Spleen (tissue), 11 donors: ENCODE results near the gene CLEC4M. TPM values are rescaled to one million over a fixed set of nuclear protein-coding genes. Genes with fewer than 3 reads are reported as not detected.

Experiments used
- DNase-seq: peaks from one replicate; pipeline ENCODE4 v3.0.0-alpha.2; 2020
- H3K27ac ChIP-seq, 8 donors: fragments of 200-600 bp; sonication (generic) in 7 of 8; 1 replicate in 4 of 8; 2 replicates in 4 of 8; pipeline versions ENCODE4 v1.5.0 to v1.8.0; 2016 to 2021; ENCODE audit warnings: inconsistent platforms in 4 of 8, mild to moderate bottlenecking in 4 of 8, moderate library complexity in 1 of 8
- H3K27me3 ChIP-seq, 7 donors: fragments of 200-600 bp; sonication (generic) in 6 of 7; replicated peaks in 1 of 7; 1 replicate in 4 of 7; 2 replicates in 3 of 7; pipeline versions ENCODE4 v1.5.0 to v1.8.0; 2016 to 2021; ENCODE audit warnings: inconsistent platforms in 3 of 7, mild to moderate bottlenecking in 1 of 7
- H3K36me3 ChIP-seq, 6 donors: fragments of 200-600 bp; sonication (generic) in 5 of 6; 1 replicate in 4 of 6; 2 replicates in 2 of 6; pipeline versions ENCODE4 v1.5.0 to v1.8.0; 2016 to 2021; ENCODE audit warnings: inconsistent platforms in 2 of 6
- H3K4me1 ChIP-seq, 6 donors: fragments of 200-600 bp; sonication (generic) in 5 of 6; 1 replicate in 3 of 6; 2 replicates in 3 of 6; pipeline versions ENCODE4 v1.5.0 to v1.8.0; 2016 to 2021; ENCODE audit warnings: inconsistent platforms in 3 of 6
- H3K4me3 ChIP-seq, 8 donors: fragments of 200-600 bp; sonication (generic) in 7 of 8; 1 replicate in 4 of 8; 2 replicates in 4 of 8; pipeline versions ENCODE4 v1.5.0 to v1.8.0; 2016 to 2021; ENCODE audit warnings: inconsistent platforms in 4 of 8, mild to moderate bottlenecking in 4 of 8, moderate library complexity in 2 of 8
- H3K9me3 ChIP-seq, 8 donors: fragments of 200-600 bp; sonication (generic) in 7 of 8; 1 replicate in 4 of 8; 2 replicates in 4 of 8; pipeline versions ENCODE4 v1.5.0 to v1.8.0; 2016 to 2021; ENCODE audit warnings: inconsistent platforms in 4 of 8
- CTCF ChIP-seq, 11 experiments: fragments of 200-600 bp in 7 of 11; fragments of 450-650 bp in 4 of 11; sonication (generic) in 4 of 11; IDR thresholded peaks in 8 of 11; conservative IDR thresholded peaks in 3 of 11; 1 replicate in 7 of 11; 2 replicates in 4 of 11; pipeline versions ENCODE4 v1.4.0 to v1.8.0; 2016 to 2021; ENCODE audit warnings: antibody characterized with exemption in 11 of 11, inconsistent platforms in 4 of 11, mild to moderate bottlenecking in 1 of 11
- POLR2A ChIP-seq, 3 donors: fragments of 450-650 bp; IDR thresholded peaks; one replicate each; pipeline ENCODE4 v1.5.1; 2017; ENCODE audit warnings: antibody characterized with exemption in 3 of 3, mild to moderate bottlenecking in 1 of 3
- POLR2AphosphoS5 ChIP-seq, 3 donors: sonication (generic); formaldehyde crosslinking; IDR thresholded peaks; one replicate each; pipeline ENCODE4 v1.5.1; 2017; ENCODE audit warnings: antibody characterized with exemption in 3 of 3
- WGBS, 5 donors: extraction: QIAGEN DNeasy Blood & Tissue Kit in 3 of 5; methylation state at CpG; one replicate each; pipeline versions ENCODE4 v1.1.5 to v1.1.7; 2013 to 2018; 5-methylcytosine and 5-hydroxymethylcytosine counted together
- intact Hi-C: fragments of 100-400 bp; cut with DNase I; formaldehyde crosslinking; loops from one replicate; pipeline ENCODE4 v1.15.0; 2023; ENCODE audit warnings: low total_unique reads
- polyA plus RNA-seq, 3 donors: library from polyadenylated mRNA; stranded (reverse); fragments of 200-250 nt; gene quantifications; one replicate each; pipeline ENCODE4 v1.2.1, GENCODE V29; 2013
- total RNA-seq, 7 donors: library from RNA; depleted of rRNA in 3 of 7; stranded (reverse); fragments of >200 nt in 3 of 7; fragmentation: NEBNext Ultra II Directional in 4 of 7; extraction: Animal tissue kit (Norgen Biotek cat#: 25700) in 4 of 7; gene quantifications; one replicate each; pipeline versions ENCODE4 v1.1.0 to v1.2.1, GENCODE V29; 2016 to 2021
- donor health status: healthy with polysubstance abuse.
- donor health status: DM: no; HTN: no; CAD: no; lungs with moderate emphysema.
- donor health status: DM: no; HTN: no; CAD: no.
- donor health status: Bipolar disorder and iron deficiency.
- donor health status: healthy.
- donor health status: DM: no; HTN: no; CAD: no.
- donor health status: DM: yes; HTN: yes; CAD: no.

The CLEC4M gene
- total and polyA plus RNA-seq, 10 donors: 0.12 to 3.3 (median 0.57) TPM; not detected in 6

DNA sequence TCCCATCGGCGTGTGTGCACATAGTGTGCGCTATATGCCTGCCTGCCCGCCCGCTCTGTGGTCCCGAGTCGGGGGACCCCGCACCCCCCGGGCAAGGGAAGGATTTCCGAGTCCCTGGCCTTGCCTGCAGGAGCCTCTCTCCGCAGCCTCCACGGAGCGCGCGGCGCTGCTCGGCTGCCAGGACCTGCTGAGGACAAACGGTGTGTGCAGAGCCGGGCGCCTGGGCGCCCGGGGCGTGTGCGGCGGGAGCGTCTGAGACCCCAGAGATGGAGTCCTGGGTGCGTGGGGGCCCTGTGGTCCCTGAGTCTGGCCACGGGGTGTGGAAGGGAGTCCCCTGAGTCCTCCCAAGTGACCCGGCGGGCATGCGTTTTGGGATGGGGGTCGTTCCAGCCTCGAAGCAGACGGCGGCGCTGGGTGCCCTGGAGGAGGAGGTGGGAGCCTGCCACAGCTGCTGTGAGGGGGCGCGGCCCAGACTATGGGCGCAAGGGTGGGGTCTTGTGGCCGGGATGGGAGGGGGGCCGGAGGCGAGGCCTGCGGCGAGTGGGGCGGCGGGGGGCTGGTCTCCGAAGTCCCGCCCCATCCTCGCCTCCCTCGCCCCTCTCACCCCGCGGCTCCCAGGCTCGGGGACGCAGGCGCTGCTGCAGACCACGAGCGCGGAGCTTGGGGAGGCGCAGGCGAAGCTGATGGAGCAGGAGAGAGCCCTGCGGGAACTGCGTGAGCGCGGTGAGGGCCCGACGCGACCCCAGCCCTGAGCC is 25.3 kb downstream of the CLEC4M start:
- DNase-seq: peak; percentile 74
- Histone ChIP-seq H3K36me3 (no peaks in the 10 kb centered on the region), H3K9me3 (peaks cover 0 to 13% (median 6%) of the 10 kb centered on the region in 8 donors), H3K27ac (no peak overlapping the region), H3K27me3 (peaks cover 8 to 66% (median 31%) of the 10 kb centered on the region in 7 donors), H3K4me3 (peak overlapping the region in 5 of 8 donors; percentile 5 to 60 (median 14)), H3K4me1 (peaks cover 4 to 40% (median 31%) of the 10 kb centered on the region in 6 donors)
- intact Hi-C loops: no loop called here
- TF ChIP-seq POLR2A (IDR thresholded peaks at IDR 0.05) (no peak), CTCF (IDR thresholded peaks at IDR 0.05 in 8 of 11, conservative IDR thresholded peaks at IDR 0.05 in 3 of 11) (peak in 1 of 11 experiments; percentile 9), POLR2AphosphoS5 (IDR thresholded peaks at IDR 0.05) (no peak)
- 4 to 7% (median 5%) methylated on average over 25 to 67 of the region's 67 CpGs for WGBS, 5 donors

- H3K36me3 ChIP-seq: no peaks in the 10 kb centered on the region
- intact Hi-C loops: no loop called here
- no peak for TF ChIP-seq POLR2AphosphoS5 (IDR thresholded peaks at IDR 0.05)
- TF ChIP-seq CTCF (IDR thresholded peaks at IDR 0.05 in 8 of 11, conservative IDR thresholded peaks at IDR 0.05 in 3 of 11): no peak
- no peak for TF ChIP-seq POLR2A (IDR thresholded peaks at IDR 0.05)
- peaks cover 4 to 36% (median 30%) of the 10 kb centered on the region in 6 donors for H3K4me1 ChIP-seq
- 3 to 6% (median 3%) methylated on average over 14 to 23 of the region's 23 CpGs; no CpG with 5 or more reads in 1 of the 5 donors for WGBS, 5 donors
- peak; percentile 60 for DNase-seq
- peaks cover 0 to 18% (median 7%) of the 10 kb centered on the region in 8 donors for H3K9me3 ChIP-seq
- H3K4me3 ChIP-seq: peak overlapping the region in 4 of 8 donors; percentile 5 to 60 (median 25)
- no peak overlapping the region for H3K27ac ChIP-seq
- peaks cover 8 to 60% (median 31%) of the 10 kb centered on the region in 7 donors for H3K27me3 ChIP-seq
These were observed 25.9 kb downstream of the CLEC4M start for GRCh38 chr19:7788933-7789323.

GRCh38 chr19:7789447-7789846 is 26.4 kb downstream of the CLEC4M start:
- H3K4me1 ChIP-seq: peaks cover 4 to 31% (median 27%) of the 10 kb centered on the region in 6 donors
- intact Hi-C loops: no loop called here
- WGBS, 5 donors: 4 to 26% (median 5%) methylated on average over 2 to 31 of the region's 31 CpGs

More at GRCh38 chr19:7789447-7789846, 26.4 kb downstream of the CLEC4M start:
- TF ChIP-seq POLR2A (IDR thresholded peaks at IDR 0.05) (no peak), POLR2AphosphoS5 (IDR thresholded peaks at IDR 0.05) (no peak), CTCF (IDR thresholded peaks at IDR 0.05 in 8 of 11, conservative IDR thresholded peaks at IDR 0.05 in 3 of 11) (no peak)
- Histone ChIP-seq H3K36me3 (no peaks in the 10 kb centered on the region), H3K27ac (no peak overlapping the region), H3K27me3 (peaks cover 8 to 55% (median 31%) of the 10 kb centered on the region in 7 donors), H3K4me3 (peak overlapping the region in 3 of 8 donors; percentile 19 to 60 (median 31)), H3K9me3 (peaks cover 0 to 19% (median 7%) of the 10 kb centered on the region in 8 donors)
- DNase-seq: peak; percentile 81
